Thyroid gland (tissue), 4 donors: ENCODE data around the gene MED6.

Experiments
- POLR2A ChIP-seq, 2 donors: fragments of 450-650 bp; IDR thresholded peaks; one replicate each; pipeline ENCODE4 v1.6.1; 2017; ENCODE audit warnings: antibody characterized with exemption in 2 of 2, mild to moderate bottlenecking in 2 of 2, moderate library complexity in 1 of 2
- TF ChIP-seq, protein P1 (sequence below), 6 experiments: fragments of 200-600 bp in 3 of 6; fragments of 450-650 bp in 3 of 6; sonication (generic) in 3 of 6; IDR thresholded peaks; one replicate each; pipeline ENCODE4 v1.5.1; 2016 to 2019; ENCODE audit warnings: antibody characterized with exemption in 6 of 6, mild to moderate bottlenecking in 2 of 6, inconsistent platforms in 1 of 6, moderate library complexity in 1 of 6

GRCh38 chr14:70599345-70599744 lies 1.1 kb downstream of the MED6 start:
- TF ChIP-seq, protein P1, sequence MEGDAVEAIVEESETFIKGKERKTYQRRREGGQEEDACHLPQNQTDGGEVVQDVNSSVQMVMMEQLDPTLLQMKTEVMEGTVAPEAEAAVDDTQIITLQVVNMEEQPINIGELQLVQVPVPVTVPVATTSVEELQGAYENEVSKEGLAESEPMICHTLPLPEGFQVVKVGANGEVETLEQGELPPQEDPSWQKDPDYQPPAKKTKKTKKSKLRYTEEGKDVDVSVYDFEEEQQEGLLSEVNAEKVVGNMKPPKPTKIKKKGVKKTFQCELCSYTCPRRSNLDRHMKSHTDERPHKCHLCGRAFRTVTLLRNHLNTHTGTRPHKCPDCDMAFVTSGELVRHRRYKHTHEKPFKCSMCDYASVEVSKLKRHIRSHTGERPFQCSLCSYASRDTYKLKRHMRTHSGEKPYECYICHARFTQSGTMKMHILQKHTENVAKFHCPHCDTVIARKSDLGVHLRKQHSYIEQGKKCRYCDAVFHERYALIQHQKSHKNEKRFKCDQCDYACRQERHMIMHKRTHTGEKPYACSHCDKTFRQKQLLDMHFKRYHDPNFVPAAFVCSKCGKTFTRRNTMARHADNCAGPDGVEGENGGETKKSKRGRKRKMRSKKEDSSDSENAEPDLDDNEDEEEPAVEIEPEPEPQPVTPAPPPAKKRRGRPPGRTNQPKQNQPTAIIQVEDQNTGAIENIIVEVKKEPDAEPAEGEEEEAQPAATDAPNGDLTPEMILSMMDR (IDR thresholded peaks at IDR 0.05) = no peak
- TF ChIP-seq POLR2A (IDR thresholded peaks at IDR 0.05) = no peak
